ENCODE measurements around the gene CNTNAP2. TPM values are rescaled to one million over a fixed set of nuclear protein-coding genes. Genes with fewer than 3 reads are reported as not detected.

The CNTNAP2 gene
- total and polyA plus RNA-seq, 9 of the 15 experiments (the other 6 are each of a cell fraction or from before 2014, with no cell fraction given) = 0.04 to 0.62 (median 0.09) TPM; not detected in 4

GRCh38 chr7:146639291-146639690, 522.7 kb downstream of the CNTNAP2 start (continued):
- no peak for TF ChIP-seq TCF15 (CRISPR knock-in tag; IDR thresholded peaks at IDR 0.05)
- no peak for TF ChIP-seq TCFL5 (CRISPR knock-in tag; conservative IDR thresholded peaks at IDR 0.05)
- TF ChIP-seq POLR3A (IDR thresholded peaks at IDR 0.05; ENCODE audit: borderline replicate concordance, extremely low read depth, insufficient read depth, insufficient read length) = no peak
- no peak for TF ChIP-seq ZNF224 (CRISPR knock-in tag; IDR thresholded peaks at IDR 0.05)
- no peak for TF ChIP-seq DACH1 (IDR thresholded peaks at IDR 0.05; ENCODE audit: partially characterized antibody)

GRCh38 chr7:146641491-146641890, 524.9 kb downstream of the CNTNAP2 start:
- 0% methylated on average over 1 of the region's 1 CpG for WGBS (ENCODE audit: insufficient coverage, low coverage, missing lambda C conversion rate)
- no peak for FAIRE-seq
- TF ChIP-seq AFF4 (CRISPR knock-in tag; IDR thresholded peaks at IDR 0.05) = no peak
- no peak for TF ChIP-seq SNAPC5 (CRISPR knock-in tag; IDR thresholded peaks at IDR 0.05)
- TF ChIP-seq ZBTB26 (CRISPR knock-in tag; IDR thresholded peaks at IDR 0.05) = no peak
- TF ChIP-seq LARP7 (IDR thresholded peaks at IDR 0.05) = no peak
- no peak for TF ChIP-seq TRIM25 (IDR thresholded peaks at IDR 0.05; ENCODE audit: borderline replicate concordance)
- TF ChIP-seq HNRNPL (IDR thresholded peaks at IDR 0.05; ENCODE audit: low read depth, low read length) = no peak
- no peak for TF ChIP-seq TAF15 (IDR thresholded peaks at IDR 0.05; ENCODE audit: low read depth, low read length)
- no peak for TF ChIP-seq MAFF (IDR thresholded peaks at IDR 0.05; ENCODE audit: low read length)
- no peak for TF ChIP-seq HCFC1 (IDR thresholded peaks at IDR 0.05; ENCODE audit: low read depth, low read length)
- TF ChIP-seq ERF (CRISPR knock-in tag; IDR thresholded peaks at IDR 0.05) = no peak

More at GRCh38 chr7:146641491-146641890, 524.9 kb downstream of the CNTNAP2 start:
- no TSS peak for BruUV-seq (replicated peaks)
- no peaks in the 10 kb centered on the region for H3K27me3 ChIP-seq (ENCODE audit: control insufficient read depth in 2 of 2, insufficient read depth in 2 of 2, low read length in 2 of 2)
- no peak overlapping the region for H2AFZ ChIP-seq (ENCODE audit: low read depth, low read length)
- no peaks in the 10 kb centered on the region for H4K20me1 ChIP-seq (replicated peaks; ENCODE audit: control insufficient read depth, insufficient read depth, low read length)
- no peak overlapping the region for H3K4me3 ChIP-seq
- H3K9me3 ChIP-seq (replicated peaks; ENCODE audit: control insufficient read depth, insufficient read depth, low read depth, low read length) = peaks cover 3% of the 10 kb centered on the region; the same call in 1 of the 2 replicates
- in situ Hi-C loops (cut with MboI) = no loop called here
- intact Hi-C loops (cut with micrococcal nuclease) = no loop called here
- POLR2A ChIA-PET = no interaction called here
- H3K27ac ChIP-seq (ENCODE audit: extremely low read depth, low read depth, low read length) = no peak overlapping the region
- CTCF ChIA-PET (ENCODE audit: low intra/inter-chr PET ratio) = no interaction called here
- no peak for ATAC-seq
- no peaks in the 10 kb centered on the region for H3K9me1 ChIP-seq (ENCODE audit: control insufficient read depth, insufficient read depth, low read length)
- no peaks in the 10 kb centered on the region for H3K4me1 ChIP-seq (replicated peaks in 1 of 2; ENCODE audit: control insufficient read depth in 2 of 2, insufficient read depth in 2 of 2, low read length in 2 of 2)
- no peak overlapping the region for H3K4me2 ChIP-seq (ENCODE audit: insufficient read depth, low read length)
- H3K9ac ChIP-seq (ENCODE audit: insufficient read depth in 1 of 2, low read depth in 2 of 2, low read length in 2 of 2) = no peak overlapping the region
- no peak for DNase-seq (ENCODE audit: extremely low read depth in 1 of 4, low spot score in 3 of 4)
- no peaks in the 10 kb centered on the region for H3K36me3 ChIP-seq (ENCODE audit: control insufficient read depth, insufficient read depth, low read length)
- no peaks in the 10 kb centered on the region for H3K79me2 ChIP-seq (ENCODE audit: control insufficient read depth, insufficient read depth, low read length)
